GM12878 (cell line): ENCODE data around the gene EYA2. TPM values are rescaled to one million over a fixed set of nuclear protein-coding genes. Genes with fewer than 3 reads are reported as not detected.

Source experiments
- CUX1 ChIP-seq: IDR thresholded peaks from 2 replicates; pipeline ENCODE4 v1.6.1; 2012; ENCODE audit warnings: improper control_type of control experiment, low read depth, low read length; ENCODE audit not compliant: insufficient replicate concordance
- EP300 ChIP-seq, 2 experiments: fragments of 150-350 bp in 1 of 2; IDR thresholded peaks; 2 replicates each; pipeline ENCODE4 v1.6.1; 2011 to 2012; ENCODE audit warnings: low read depth in 2 of 2, low read length in 2 of 2, borderline replicate concordance in 1 of 2, improper control_type of control experiment in 1 of 2, inconsistent platforms in 1 of 2; ENCODE audit not compliant: control insufficient read depth in 1 of 2
- MEF2B ChIP-seq: fragments of 450-650 bp; IDR thresholded peaks from 2 replicates; pipeline ENCODE4 v1.6.1; 2018; ENCODE audit warnings: mild to moderate bottlenecking, moderate library complexity; ENCODE audit not compliant: partially characterized antibody, poor library complexity, severe bottlenecking
- NR2C1 ChIP-seq: fragments of 450-650 bp; IDR thresholded peaks from 2 replicates; pipeline ENCODE4 v1.6.1; 2017; ENCODE audit warnings: antibody characterized with exemption, mild to moderate bottlenecking, moderate library complexity
- TBL1XR1 ChIP-seq: IDR thresholded peaks from 2 replicates; pipeline ENCODE4 v1.6.1; 2012; ENCODE audit warnings: low read depth, low read length, improper control_type of control experiment
- ZBTB11 ChIP-seq: fragments of 450-650 bp; formaldehyde crosslinking; IDR thresholded peaks from 2 replicates; pipeline ENCODE4 v1.5.0; 2022; ENCODE audit warnings: mild to moderate bottlenecking, missing genetic modification characterization
- polyA plus RNA-seq, 11 experiments: library from polyadenylated mRNA; depleted of rRNA in 4 of 11; unstranded in 6 of 11; stranded (reverse) in 5 of 11; fragments of >200 nt; fragmentation: Nextera tagmentation in 4 of 11; fragmentation: Illumina TruSeq in 1 of 11; extraction: Ambion mirVana in 4 of 11; extraction: Trizol in 1 of 11; gene quantifications; 1 replicate in 1 of 11; 2 replicates in 10 of 11; pipeline versions ENCODE4 v1.2.1 to v1.2.3, GENCODE V29; 2011 to 2016; ENCODE audit warnings: inconsistent platforms in 2 of 11, missing spikeins in 2 of 11, low read depth in 1 of 11
- total RNA-seq, 4 experiments: library from RNA; depleted of rRNA in 3 of 4; stranded (reverse); fragments of >200 nt in 3 of 4; fragmentation: Illumina TruSeq in 1 of 4; extraction: Trizol in 1 of 4; gene quantifications; 2 replicates each; pipeline versions ENCODE4 v1.2.1 to v1.2.3, GENCODE V29; 2013 to 2021

Gene EYA2
- total and polyA plus RNA-seq, 10 of the 15 experiments (the other 5 are each of a cell fraction or from before 2014, with no cell fraction given), result 0.20 TPM; not detected in 9

- TF ChIP-seq ZBTB11, result no peak
- no peak for TF ChIP-seq NR2C1
- no peak for TF ChIP-seq TBL1XR1
- TF ChIP-seq CUX1, result no peak
- no peak for TF ChIP-seq EP300 (IDR thresholded peaks at IDR 0.05; ENCODE audit: borderline replicate concordance in 1 of 2, control insufficient read depth in 1 of 2, low read depth in 2 of 2, low read length in 2 of 2)
- TF ChIP-seq MEF2B, result no peak
- TF ChIP-seq, all 136 proteins: peak for 0
These were observed 203.3 kb downstream of the EYA2 start (continued) for GRCh38 chr20:47097691-47098622.
